Measurements from ENCODE around the gene OR2D2.
A peak's percentile ranks its signal among the peaks of the same experiment; 100 is the strongest.

Gene OR2D2

GRCh38 chr11:6894097-6894496 lies 1.8 kb upstream of the OR2D2 start (continued):
- no peak for TF ChIP-seq ZBTB49 (tag by site-specific recombination; IDR thresholded peaks at IDR 0.05; ENCODE audit: low read depth)
- TF ChIP-seq ZBTB8A (tag by site-specific recombination; IDR thresholded peaks at IDR 0.05): no peak

- ChIA-PET POLR2A (no interaction called here), CTCF (interaction anchor here (0.6 to 1.1 kb wide), 2 partner anchors 11 to 552 kb away, joined by 3 read pairs; no protein-coding TSS in a partner anchor)
- no peak for TF ChIP-seq PATZ1 (tag by site-specific recombination; IDR thresholded peaks at IDR 0.05)
- TF ChIP-seq PRDM4 (tag by site-specific recombination; IDR thresholded peaks at IDR 0.05): no peak
- TF ChIP-seq ZNF404 (tag by site-specific recombination; IDR thresholded peaks at IDR 0.05): no peak
- TF ChIP-seq ZBTB20 (tag by site-specific recombination; IDR thresholded peaks at IDR 0.05): no peak
- TF ChIP-seq ZNF654 (tag by site-specific recombination; IDR thresholded peaks at IDR 0.05; ENCODE audit: low read depth): no peak
- TF ChIP-seq ZNF555 (tag by site-specific recombination; conservative IDR thresholded peaks at IDR 0.05): no peak
- no peak for TF ChIP-seq MYNN (tag by site-specific recombination; IDR thresholded peaks at IDR 0.05; ENCODE audit: borderline replicate concordance)
- TF ChIP-seq GLIS2 (tag by site-specific recombination; IDR thresholded peaks at IDR 0.05): no peak
- TF ChIP-seq ZNF473 (tag by site-specific recombination; IDR thresholded peaks at IDR 0.05): no peak
- no peak for TF ChIP-seq ZSCAN4 (tag by site-specific recombination; IDR thresholded peaks at IDR 0.05)
- Histone ChIP-seq H3K36me3 (ENCODE audit: control insufficient read depth in 2 of 2, insufficient read depth in 1 of 2, low read length in 2 of 2) (no peaks in the 10 kb centered on the region), H3K27ac (ENCODE audit: extremely low read depth, low read depth, low read length) (no peak overlapping the region), H3K4me3 (ENCODE audit: low read depth, low read length) (no peak overlapping the region), H3K9me3 (ENCODE audit: control insufficient read depth, insufficient read depth, low read depth, low read length) (no peaks in the 10 kb centered on the region), H3K4me1 (ENCODE audit: control insufficient read depth, insufficient read depth, low read length) (no peaks in the 10 kb centered on the region)
These were observed 2.5 kb downstream of the OR2D2 start for GRCh38 chr11:6889835-6890234.

- Histone ChIP-seq H3K4me1 (ENCODE audit: control insufficient read depth, insufficient read depth, low read length) (no peaks in the 10 kb centered on the region), H3K9me3 (ENCODE audit: control insufficient read depth, insufficient read depth, low read depth, low read length) (no peaks in the 10 kb centered on the region), H3K27ac (ENCODE audit: extremely low read depth, low read depth, low read length) (no peak overlapping the region), H3K36me3 (ENCODE audit: control insufficient read depth in 2 of 2, insufficient read depth in 1 of 2, low read length in 2 of 2) (no peaks in the 10 kb centered on the region), H3K4me3 (ENCODE audit: low read depth, low read length) (no peak overlapping the region)
- no peak for TF ChIP-seq PBX3 (CRISPR knock-in tag; IDR thresholded peaks at IDR 0.05)
- TF ChIP-seq ZNF146 (tag by site-specific recombination; IDR thresholded peaks at IDR 0.05): peak; percentile 74
- POLR2A ChIA-PET: no interaction called here
- CTCF ChIA-PET: interaction anchor here (1.1 kb wide), 1 partner anchor 12 kb away, joined by 3 read pairs; no protein-coding TSS in a partner anchor
These were observed 3.5 kb downstream of the OR2D2 start for GRCh38 chr11:6888830-6889229.
